PC-3 (cell line): ENCODE data around the gene WWC2.

Experiments
- CTCF ChIP-seq: fragments of 300-600 bp; sonication (generic); conservative IDR thresholded peaks from 2 replicates; pipeline ENCODE4 v1.5.1; 2017; ENCODE audit warnings: antibody characterized with exemption, low read depth, mild to moderate bottlenecking, low read length
- EZH2 ChIP-seq: fragments of 300-600 bp; sonication (generic); IDR thresholded peaks from one replicate; pipeline ENCODE4 v1.6.1; 2017; ENCODE audit warnings: antibody characterized with exemption, mild to moderate bottlenecking, low read length; ENCODE audit not compliant: unreplicated experiment

GRCh38 chr4:183181081-183181480 lies 82.0 kb downstream of the WWC2 start:
- TF ChIP-seq CTCF, result no peak
- TF ChIP-seq EZH2, result no peak
